UCSD-AML1 (cell line): ENCODE data around the gene ERFL.

Experiments
- DNase-seq: peaks from one replicate; lab custom pipeline; 2025; ENCODE audit not compliant: unreplicated experiment; lab: John Stamatoyannopoulos, UW

Gene ERFL

GRCh38 chr19:41901707-41902360 is 26.4 kb downstream of the ERFL start:
- no peak for DNase-seq

GRCh38 chr19:41898235-41898634 is 30.0 kb downstream of the ERFL start:
- DNase-seq, result no peak

- DNase-seq, result no peak
Observed at GRCh38 chr19:41897820-41898219, 30.4 kb downstream of the ERFL start.

GRCh38 chr19:41897181-41897580 is 31.1 kb downstream of the ERFL start:
- no peak for DNase-seq

- DNase-seq, result no peak
Observed at GRCh38 chr19:41896581-41896942, 31.7 kb downstream of the ERFL start.

- no peak for DNase-seq
Observed at GRCh38 chr19:41895745-41896580, 32.3 kb downstream of the ERFL start.

GRCh38 chr19:41894350-41894749 is 33.9 kb downstream of the ERFL start:
- DNase-seq, result no peak

- DNase-seq, result peak; percentile 55
Observed at GRCh38 chr19:41893899-41894298, 34.4 kb downstream of the ERFL start.

- DNase-seq, result no peak
Observed at GRCh38 chr19:41892173-41892902, 35.9 kb downstream of the ERFL start.

- DNase-seq, result no peak
Observed at GRCh38 chr19:41890936-41891335, 37.3 kb downstream of the ERFL start.

- DNase-seq, result no peak
Observed at GRCh38 chr19:41889896-41890295, 38.4 kb downstream of the ERFL start.

- no peak for DNase-seq
Observed at GRCh38 chr19:41888926-41889325, 39.3 kb downstream of the ERFL start.

- peak; percentile 75 for DNase-seq
Observed at GRCh38 chr19:41887711-41888382, 40.4 kb downstream of the ERFL start.

GRCh38 chr19:41886761-41887710 is 41.2 kb downstream of the ERFL start:
- peak; percentile 75 for DNase-seq

- DNase-seq, result peak; percentile 97
Observed at GRCh38 chr19:41883821-41884733, 44.2 kb downstream of the ERFL start.

- DNase-seq, result no peak
Observed at GRCh38 chr19:41883463-41883820, 44.8 kb downstream of the ERFL start.

GRCh38 chr19:41882568-41883462 is 45.4 kb downstream of the ERFL start, which contains the start of gene ARHGEF1:
Gene ARHGEF1 (plus strand): TSS chr19:41883184. CDS start chr19:41888083, 4,899 bp downstream.
- peak; percentile 84 for DNase-seq

GRCh38 chr19:41880329-41880708 is 47.9 kb downstream of the ERFL start:
- DNase-seq, result no peak
